Measurements from ENCODE around the gene ATF7IP. TPM values are rescaled to one million over a fixed set of nuclear protein-coding genes. Genes with fewer than 3 reads are reported as not detected.

The ATF7IP gene
- total RNA-seq, 1 donor from 2014 or later: 58.2 TPM

DNA sequence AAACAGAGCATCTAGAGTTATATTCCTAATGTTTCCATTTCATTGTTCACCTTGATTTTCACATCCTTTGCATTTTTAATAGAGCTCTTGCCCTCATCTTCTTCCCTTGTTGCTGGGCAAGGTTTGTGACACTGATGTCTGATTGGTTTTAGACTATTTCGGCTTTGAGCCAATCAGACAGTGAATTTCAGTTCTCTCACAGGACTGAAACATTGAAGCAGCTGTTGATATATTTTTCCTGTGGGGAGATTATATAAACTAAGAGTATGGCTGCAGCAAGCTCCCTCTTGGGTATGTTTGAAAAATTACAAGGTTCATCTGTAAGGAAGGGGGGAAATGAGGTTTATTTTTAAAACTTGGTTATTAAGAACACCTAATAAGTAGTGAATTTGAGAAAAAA lies 51.2 kb downstream of the ATF7IP start:
- H3K36me3 ChIP-seq: no peaks in the 10 kb centered on the region
- H3K4me3 ChIP-seq: no peak overlapping the region
- TF ChIP-seq, protein P1, sequence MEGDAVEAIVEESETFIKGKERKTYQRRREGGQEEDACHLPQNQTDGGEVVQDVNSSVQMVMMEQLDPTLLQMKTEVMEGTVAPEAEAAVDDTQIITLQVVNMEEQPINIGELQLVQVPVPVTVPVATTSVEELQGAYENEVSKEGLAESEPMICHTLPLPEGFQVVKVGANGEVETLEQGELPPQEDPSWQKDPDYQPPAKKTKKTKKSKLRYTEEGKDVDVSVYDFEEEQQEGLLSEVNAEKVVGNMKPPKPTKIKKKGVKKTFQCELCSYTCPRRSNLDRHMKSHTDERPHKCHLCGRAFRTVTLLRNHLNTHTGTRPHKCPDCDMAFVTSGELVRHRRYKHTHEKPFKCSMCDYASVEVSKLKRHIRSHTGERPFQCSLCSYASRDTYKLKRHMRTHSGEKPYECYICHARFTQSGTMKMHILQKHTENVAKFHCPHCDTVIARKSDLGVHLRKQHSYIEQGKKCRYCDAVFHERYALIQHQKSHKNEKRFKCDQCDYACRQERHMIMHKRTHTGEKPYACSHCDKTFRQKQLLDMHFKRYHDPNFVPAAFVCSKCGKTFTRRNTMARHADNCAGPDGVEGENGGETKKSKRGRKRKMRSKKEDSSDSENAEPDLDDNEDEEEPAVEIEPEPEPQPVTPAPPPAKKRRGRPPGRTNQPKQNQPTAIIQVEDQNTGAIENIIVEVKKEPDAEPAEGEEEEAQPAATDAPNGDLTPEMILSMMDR (IDR thresholded peaks at IDR 0.05): peak in 1 of 3 experiments; percentile 9
- no peak overlapping the region for H3K27ac ChIP-seq
- peaks cover 0 to 5% of the 10 kb centered on the region in 2 donors for H3K9me3 ChIP-seq
- peaks cover 0 to 7% of the 10 kb centered on the region in 2 donors for H3K4me1 ChIP-seq
- no peak for DNase-seq (ENCODE audit: low spot score in 2 of 2)
- intact Hi-C loops (cut with DNase I): loop anchor here (5.0 kb wide), 3 partner anchors 49 to 179 kb away; partner anchors contain the start of gene ATF7IP
- H3K27me3 ChIP-seq: no peaks in the 10 kb centered on the region

DNA sequence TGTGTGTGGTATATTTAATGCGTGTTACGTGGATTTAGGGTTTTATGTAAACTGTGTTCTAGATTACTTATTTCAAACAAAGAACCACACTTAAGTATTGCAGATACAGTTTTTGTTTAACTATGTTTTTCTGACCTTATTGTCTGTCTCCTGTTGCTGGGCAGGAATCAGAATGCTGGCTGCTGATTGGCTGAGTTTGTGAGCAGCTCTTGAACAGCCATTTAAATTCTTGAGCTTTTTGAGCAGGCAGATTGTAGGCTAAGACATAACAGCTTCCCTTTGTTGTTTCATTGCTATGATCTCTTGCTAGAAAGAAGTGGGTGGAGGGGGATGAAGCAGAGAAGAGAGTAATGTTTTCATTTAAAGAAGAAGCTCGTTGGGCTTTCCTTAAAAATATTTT lies 52.2 kb downstream of the ATF7IP start:
- H3K4me1 ChIP-seq: peaks cover 0 to 7% of the 10 kb centered on the region in 2 donors

DNA sequence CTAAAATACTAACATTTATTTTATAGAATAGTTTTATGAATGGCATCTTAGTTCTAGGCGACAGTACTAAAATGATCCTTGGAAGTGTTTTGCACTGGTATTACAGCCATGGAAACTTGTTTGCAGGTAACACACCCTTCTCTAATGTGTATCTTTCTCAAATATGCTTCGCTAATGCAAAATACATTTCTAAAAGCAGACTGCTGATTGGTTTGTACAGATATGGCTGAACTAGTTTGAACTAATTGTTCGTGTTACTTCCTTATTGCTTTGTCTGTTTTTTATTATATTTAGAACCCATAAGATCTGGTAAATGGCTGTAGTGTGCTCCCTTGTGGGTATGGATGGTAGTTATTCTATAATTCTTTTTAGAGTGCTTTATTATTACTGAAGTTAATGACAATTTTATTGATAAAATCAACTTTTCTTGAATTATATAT lies 53.0 kb downstream of the ATF7IP start:
- Histone ChIP-seq H3K4me3 (peak overlapping the region; percentile 1 to 27), H3K27ac (no peak overlapping the region), H3K27me3 (no peaks in the 10 kb centered on the region), H3K4me1 (peaks cover 0 to 7% of the 10 kb centered on the region in 2 donors), H3K9me3 (peaks cover 0 to 9% of the 10 kb centered on the region in 2 donors), H3K36me3 (no peaks in the 10 kb centered on the region)
- DNase-seq (ENCODE audit: low spot score in 2 of 2): no peak
- TF ChIP-seq, protein P1 (IDR thresholded peaks at IDR 0.05): peak in 1 of 3 experiments; percentile 38
- intact Hi-C loops (cut with DNase I): loop anchor here (5.0 kb wide), 3 partner anchors 51 to 181 kb away; partner anchors contain the start of gene ATF7IP

More for the DNA sequence above, 52.2 kb downstream of the ATF7IP start:
- no peaks in the 10 kb centered on the region for H3K27me3 ChIP-seq
- H3K9me3 ChIP-seq: peaks cover 0 to 9% of the 10 kb centered on the region in 2 donors
- no peaks in the 10 kb centered on the region for H3K36me3 ChIP-seq
- peak; percentile 24 to 72 for DNase-seq (ENCODE audit: low spot score in 2 of 2)
- no peak overlapping the region for H3K4me3 ChIP-seq
- TF ChIP-seq, protein P1 (IDR thresholded peaks at IDR 0.05): no peak
- H3K27ac ChIP-seq: no peak overlapping the region
- intact Hi-C loops (cut with DNase I): loop anchor here (5.0 kb wide), 3 partner anchors 50 to 180 kb away; partner anchors contain the start of gene ATF7IP

DNA sequence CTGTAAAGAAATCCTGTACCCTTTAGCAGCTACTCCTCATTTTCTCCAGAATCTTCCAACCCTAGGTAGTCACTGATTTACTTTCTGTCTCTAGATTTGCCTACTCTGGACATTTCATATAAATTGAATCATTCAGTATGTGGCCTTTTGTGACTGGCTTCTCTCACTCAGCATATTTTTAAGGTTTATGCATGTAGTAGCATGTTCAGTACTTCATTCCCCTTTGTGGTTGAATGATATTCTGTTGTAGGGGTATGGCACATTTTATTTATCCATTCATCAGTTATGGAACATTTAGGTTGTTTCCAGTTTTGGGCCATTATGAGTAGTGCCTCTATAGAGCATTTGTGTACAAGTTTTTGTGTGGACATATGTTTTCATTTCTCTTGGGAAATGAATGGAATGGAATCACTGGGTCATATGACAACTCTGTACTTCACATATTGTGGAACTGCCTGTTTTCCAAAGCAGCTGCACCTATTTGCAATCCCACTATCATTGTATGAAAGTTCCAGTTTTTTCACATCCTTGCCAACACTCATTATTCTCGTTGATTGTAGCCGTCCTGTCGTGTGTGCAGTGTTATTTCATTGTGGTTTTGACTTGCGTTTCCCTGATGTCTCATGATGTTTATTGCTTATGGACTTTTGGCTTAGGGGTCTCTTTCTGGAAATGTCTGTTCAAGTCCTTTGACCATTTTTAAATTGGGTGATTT lies 57.2 kb downstream of the ATF7IP start:
- H3K27ac ChIP-seq: no peak overlapping the region
- peaks cover 0 to 4% of the 10 kb centered on the region in 2 donors for H3K4me1 ChIP-seq
- H3K4me3 ChIP-seq: no peak overlapping the region
- H3K27me3 ChIP-seq: no peaks in the 10 kb centered on the region
- H3K9me3 ChIP-seq: peaks cover 0 to 9% of the 10 kb centered on the region in 2 donors
- TF ChIP-seq, protein P1 (IDR thresholded peaks at IDR 0.05): no peak
- H3K36me3 ChIP-seq: peaks cover 6 to 14% of the 10 kb centered on the region in 2 donors
- intact Hi-C loops (cut with DNase I): no loop called here
- no peak for DNase-seq (ENCODE audit: low spot score in 2 of 2)

DNA sequence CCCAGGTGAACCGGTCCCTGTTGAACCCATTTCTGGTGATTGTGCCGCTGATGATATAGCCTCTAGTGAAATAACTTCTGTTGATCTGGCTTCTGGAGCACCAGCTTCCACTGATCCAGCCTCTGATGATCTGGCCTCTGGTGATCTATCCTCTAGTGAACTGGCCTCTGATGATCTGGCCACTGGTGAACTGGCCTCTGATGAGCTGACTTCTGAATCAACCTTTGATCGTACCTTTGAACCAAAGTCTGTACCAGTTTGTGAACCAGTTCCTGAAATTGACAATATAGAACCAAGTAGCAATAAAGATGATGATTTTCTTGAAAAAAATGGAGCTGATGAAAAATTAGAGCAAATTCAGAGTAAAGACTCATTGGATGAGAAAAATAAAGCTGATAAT lies 59.1 kb downstream of the ATF7IP start:
- TF ChIP-seq, protein P1 (IDR thresholded peaks at IDR 0.05): no peak
- Histone ChIP-seq H3K27ac (no peak overlapping the region), H3K36me3 (peaks cover 6 to 14% of the 10 kb centered on the region in 2 donors), H3K4me3 (no peak overlapping the region), H3K9me3 (peaks cover 0 to 9% of the 10 kb centered on the region in 2 donors), H3K4me1 (no peaks in the 10 kb centered on the region), H3K27me3 (no peaks in the 10 kb centered on the region)
- DNase-seq (ENCODE audit: low spot score in 2 of 2): no peak
- intact Hi-C loops (cut with DNase I): no loop called here

All from ascending aorta (tissue), 2 donors.